H54 (cell line): Measurements from ENCODE around the gene DPF3.

ENCODE experiments used
- DNase-seq: peaks from one replicate; pipeline ENCODE4 v3.0.0; 2011; ENCODE audit warnings: low spot score, mixed read lengths; ENCODE audit not compliant: insufficient read length
- FAIRE-seq: peaks from 3 replicates; lab custom pipeline; 2011; peaks lifted over from hg19 to GRCh38; lab: Jason Lieb, UNC
- POLR2A ChIP-seq: IDR thresholded peaks from 2 replicates; pipeline ENCODE4 v1.6.1; 2011; ENCODE audit warnings: low read depth, mild to moderate bottlenecking, low read length

DPF3 gene

GRCh38 chr14:72894323-72894622 lies 372 bp upstream of the DPF3 start:
- DNase-seq, result no peak
- no peak for FAIRE-seq
- TF ChIP-seq POLR2A, result no peak

- no peak for TF ChIP-seq POLR2A
- FAIRE-seq (no peak), DNase-seq (peak; percentile 33)
Observed at GRCh38 chr14:72892879-72893635, 844 bp downstream of the DPF3 start.

- FAIRE-seq (no peak), DNase-seq (peak; percentile 50)
- no peak for TF ChIP-seq POLR2A
Observed at GRCh38 chr14:72892103-72892878, 1.6 kb downstream of the DPF3 start.

GRCh38 chr14:72891666-72892102 lies 2.2 kb downstream of the DPF3 start:
- no peak for FAIRE-seq
- no peak for TF ChIP-seq POLR2A
- no peak for DNase-seq

GRCh38 chr14:72889366-72889765 lies 4.5 kb downstream of the DPF3 start:
- no peak for DNase-seq

GRCh38 chr14:72888636-72889201 lies 5.2 kb downstream of the DPF3 start:
- FAIRE-seq (no peak), DNase-seq (no peak)
- TF ChIP-seq POLR2A, result no peak

More at GRCh38 chr14:72889366-72889765, 4.5 kb downstream of the DPF3 start:
- no peak for TF ChIP-seq POLR2A
- FAIRE-seq, result no peak

GRCh38 chr14:72888192-72888591 lies 5.7 kb downstream of the DPF3 start:
- no peak for TF ChIP-seq POLR2A
- no peak for DNase-seq
- no peak for FAIRE-seq

- no peak for TF ChIP-seq POLR2A
- DNase-seq, result no peak
- FAIRE-seq, result no peak
Observed at GRCh38 chr14:72887514-72887913, 6.4 kb downstream of the DPF3 start.

- no peak for DNase-seq
- TF ChIP-seq POLR2A, result no peak
- FAIRE-seq, result no peak
Observed at GRCh38 chr14:72884386-72884785, 9.5 kb downstream of the DPF3 start.

GRCh38 chr14:72883961-72884360 lies 9.9 kb downstream of the DPF3 start:
- no peak for TF ChIP-seq POLR2A
- no peak for FAIRE-seq
- no peak for DNase-seq

GRCh38 chr14:72883109-72883508 lies 10.8 kb downstream of the DPF3 start:
- FAIRE-seq (no peak), DNase-seq (no peak)
- TF ChIP-seq POLR2A, result no peak

- DNase-seq, result no peak
- TF ChIP-seq POLR2A, result no peak
- no peak for FAIRE-seq
Observed at GRCh38 chr14:72882463-72882862, 11.4 kb downstream of the DPF3 start.

GRCh38 chr14:72882047-72882446 lies 11.9 kb downstream of the DPF3 start:
- TF ChIP-seq POLR2A, result no peak
- FAIRE-seq, result no peak

GRCh38 chr14:72881543-72881942 lies 12.4 kb downstream of the DPF3 start:
- DNase-seq, result no peak
- no peak for TF ChIP-seq POLR2A
- FAIRE-seq, result no peak

More at GRCh38 chr14:72882047-72882446, 11.9 kb downstream of the DPF3 start:
- DNase-seq, result no peak
